Activated CD4-positive, alpha-beta memory T cell treated with anti-CD3 and anti-CD28 coated beads, Interleukin-2, amount 10 ng/mL, durations not matched to agents 7 days and 5 days (primary cell): ENCODE results near the gene ARHGAP26. TPM values are rescaled to one million over a fixed set of nuclear protein-coding genes. Genes with fewer than 3 reads are reported as not detected.
A peak's percentile ranks its signal among the peaks of the same experiment; 100 is the strongest.

Experiments used
- CTCF ChIA-PET: fragments of 350-600 bp; sonication (Branson Sonifier 250); formaldehyde crosslinking; loops from one replicate; lab custom pipeline; 2021; ENCODE audit warnings: antibody characterized with exemption, inconsistent platforms; lab: Charles Lee
- POLR2A ChIA-PET: fragments of 350-600 bp; sonication (Branson Sonifier 250); formaldehyde crosslinking; loops from one replicate; lab custom pipeline; 2021; ENCODE audit warnings: antibody characterized with exemption; lab: Charles Lee
- DNase-seq: peaks from one replicate; pipeline ENCODE4 v3.0.0-alpha.2; 2020
- H3K27ac Mint-ChIP-seq: one replicate; pipeline ENCODE4 v1.8.0; 2021; ENCODE audit warnings: mild to moderate bottlenecking, mixed read lengths
- H3K27me3 Mint-ChIP-seq: one replicate; pipeline ENCODE4 v1.8.0; 2021; ENCODE audit warnings: mixed read lengths
- H3K36me3 Mint-ChIP-seq: one replicate; pipeline ENCODE4 v1.8.0; 2021; ENCODE audit warnings: low read depth, mixed read lengths
- H3K4me1 Mint-ChIP-seq: one replicate; pipeline ENCODE4 v1.8.0; 2021; ENCODE audit warnings: mixed read lengths
- H3K4me3 Mint-ChIP-seq: one replicate; pipeline ENCODE4 v1.8.0; 2021; ENCODE audit warnings: mild to moderate bottlenecking, mixed read lengths
- H3K9me3 Mint-ChIP-seq: one replicate; pipeline ENCODE4 v1.8.0; 2021; ENCODE audit warnings: mixed read lengths
- total RNA-seq, 2 experiments: library from RNA; stranded (reverse); gene quantifications; one replicate each; pipeline ENCODE4 v1.2.3, GENCODE V29; 2021

ARHGAP26 gene
- total RNA-seq, 2 experiments from 2014 or later = 14.8 to 17.1 TPM

DNA sequence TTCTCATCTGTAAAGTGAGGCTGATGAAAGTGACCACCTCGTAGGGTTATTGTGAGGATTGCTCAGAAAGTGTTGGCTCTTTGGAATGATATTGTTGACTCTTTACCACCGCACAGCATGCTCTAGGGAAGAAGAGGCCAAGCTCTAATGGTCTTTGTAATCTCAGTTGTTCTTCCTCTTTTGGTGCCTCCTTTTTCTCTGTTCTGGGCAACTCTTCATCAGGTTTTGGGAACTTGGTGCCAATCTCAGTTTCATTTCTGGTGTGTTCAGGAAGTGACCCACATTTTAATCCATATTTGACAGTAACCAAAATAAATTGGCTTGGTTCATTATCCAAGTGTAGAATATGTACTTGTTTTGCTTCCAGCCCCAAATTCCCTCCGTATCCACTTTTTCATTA, 25.1 kb downstream of the ARHGAP26 start:
- DNase-seq = no peak
- Mint-ChIP-seq H3K36me3 (peaks cover 4% of the 10 kb centered on the region), H3K9me3 (no peaks in the 10 kb centered on the region), H3K4me3 (no peak overlapping the region), H3K4me1 (peaks cover 49% of the 10 kb centered on the region), H3K27me3 (no peaks in the 10 kb centered on the region), H3K27ac (no peak overlapping the region)
- CTCF ChIA-PET = interaction anchor here (0.7 kb wide), 1 partner anchor 82 kb away, joined by 3 read pairs; no protein-coding TSS in a partner anchor
- POLR2A ChIA-PET = no interaction called here

GRCh38 chr5:142796492-142797109, 26.4 kb downstream of the ARHGAP26 start:
- no peaks in the 10 kb centered on the region for H3K9me3 Mint-ChIP-seq
- no peaks in the 10 kb centered on the region for H3K27me3 Mint-ChIP-seq
- no peak overlapping the region for H3K27ac Mint-ChIP-seq
- H3K4me1 Mint-ChIP-seq = peaks cover 62% of the 10 kb centered on the region
- DNase-seq = no peak
- ChIA-PET CTCF (interaction anchor here (1.1 to 1.3 kb wide), 2 partner anchors 12 to 14 kb away, joined by 3 to 4 read pairs; no protein-coding TSS in a partner anchor), POLR2A (interaction anchor here (1.3 to 4.7 kb wide), 3 partner anchors 13 to 26 kb away, joined by 3 to 43 read pairs (median 8); partner anchors contain the start of gene ARHGAP26)
- H3K4me3 Mint-ChIP-seq = no peak overlapping the region
- H3K36me3 Mint-ChIP-seq = peaks cover 4% of the 10 kb centered on the region

GRCh38 chr5:142797420-142797819, 27.2 kb downstream of the ARHGAP26 start:
- CTCF ChIA-PET = interaction anchor here (0.8 to 2.1 kb wide), 5 partner anchors 13 to 99 kb away, joined by 3 to 9 read pairs (median 4); partner anchors contain the start of gene ARHGAP26
- no peak for DNase-seq
- H3K36me3 Mint-ChIP-seq = peaks cover 6% of the 10 kb centered on the region
- no peak overlapping the region for H3K27ac Mint-ChIP-seq
- H3K27me3 Mint-ChIP-seq = no peaks in the 10 kb centered on the region
- H3K4me3 Mint-ChIP-seq = no peak overlapping the region
- POLR2A ChIA-PET = interaction anchor here (1.3 to 4.7 kb wide), 3 partner anchors 14 to 27 kb away, joined by 3 to 43 read pairs (median 8); partner anchors contain the start of gene ARHGAP26
- no peaks in the 10 kb centered on the region for H3K9me3 Mint-ChIP-seq
- peaks cover 70% of the 10 kb centered on the region for H3K4me1 Mint-ChIP-seq

GRCh38 chr5:142798099-142798770, 28.1 kb downstream of the ARHGAP26 start:
- peaks cover 72% of the 10 kb centered on the region for H3K4me1 Mint-ChIP-seq
- peak; percentile 47 for DNase-seq
- peak overlapping the region; percentile 40 for H3K4me3 Mint-ChIP-seq
- peaks cover 6% of the 10 kb centered on the region for H3K36me3 Mint-ChIP-seq
- H3K27ac Mint-ChIP-seq = peak overlapping the region; percentile 77
- CTCF ChIA-PET = interaction anchor here (0.8 to 2.5 kb wide), 7 partner anchors 14 to 100 kb away, joined by 3 to 9 read pairs (median 4); partner anchors contain the start of gene ARHGAP26
- POLR2A ChIA-PET = interaction anchor here (0.9 to 4.7 kb wide), 7 partner anchors 11 to 65 kb away, joined by 3 to 43 read pairs (median 4); partner anchors contain the start of gene ARHGAP26
- no peaks in the 10 kb centered on the region for H3K9me3 Mint-ChIP-seq
- no peaks in the 10 kb centered on the region for H3K27me3 Mint-ChIP-seq

DNA sequence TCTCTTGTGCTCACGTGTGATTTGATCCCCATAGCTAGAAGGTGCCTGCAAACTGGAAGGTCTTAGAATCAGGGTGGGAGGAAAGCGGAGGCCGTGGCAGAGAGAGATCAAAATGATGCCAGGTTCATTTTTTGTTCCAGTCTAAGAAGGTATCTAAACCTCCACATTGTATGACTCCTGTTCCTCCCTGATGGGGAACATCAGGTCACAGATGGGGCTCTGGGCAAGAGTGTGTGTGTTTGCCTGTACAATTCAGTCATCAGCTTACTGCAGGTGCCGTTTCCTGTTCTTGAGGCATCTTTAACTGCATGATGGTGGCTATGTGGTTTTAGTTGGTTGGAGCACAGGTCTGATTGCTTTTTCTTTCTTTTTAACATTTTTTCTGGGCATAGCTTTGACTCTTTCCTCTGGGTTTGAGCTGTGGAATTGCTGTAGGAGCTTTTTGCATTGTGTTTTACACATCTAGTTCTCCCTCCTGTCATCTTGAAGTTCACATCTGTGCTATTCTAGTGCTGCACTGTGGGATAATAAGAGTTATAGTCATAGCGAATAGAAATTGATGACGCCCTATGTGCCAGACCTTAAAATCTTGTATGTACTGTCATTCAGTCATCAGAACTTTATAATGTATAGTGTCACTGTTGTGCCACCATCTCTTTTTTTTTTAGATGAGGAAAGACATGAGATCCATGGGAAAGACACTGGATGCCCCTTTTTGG, 30.8 kb downstream of the ARHGAP26 start:
- Mint-ChIP-seq H3K36me3 (peaks cover 2% of the 10 kb centered on the region), H3K27ac (peak overlapping the region; percentile 77), H3K9me3 (no peaks in the 10 kb centered on the region), H3K27me3 (no peaks in the 10 kb centered on the region), H3K4me3 (peak overlapping the region; percentile 48), H3K4me1 (peaks cover 60% of the 10 kb centered on the region)
- peak; percentile 65 for DNase-seq
- ChIA-PET CTCF (interaction anchor here (0.6 to 2.5 kb wide), 10 partner anchors 8 to 88 kb away, joined by 3 to 8 read pairs (median 6); partner anchors contain the start of gene ARHGAP26), POLR2A (interaction anchor here (1.0 to 4.7 kb wide), 8 partner anchors 17 to 44 kb away, joined by 3 to 43 read pairs (median 6); partner anchors contain the start of gene ARHGAP26)

DNA sequence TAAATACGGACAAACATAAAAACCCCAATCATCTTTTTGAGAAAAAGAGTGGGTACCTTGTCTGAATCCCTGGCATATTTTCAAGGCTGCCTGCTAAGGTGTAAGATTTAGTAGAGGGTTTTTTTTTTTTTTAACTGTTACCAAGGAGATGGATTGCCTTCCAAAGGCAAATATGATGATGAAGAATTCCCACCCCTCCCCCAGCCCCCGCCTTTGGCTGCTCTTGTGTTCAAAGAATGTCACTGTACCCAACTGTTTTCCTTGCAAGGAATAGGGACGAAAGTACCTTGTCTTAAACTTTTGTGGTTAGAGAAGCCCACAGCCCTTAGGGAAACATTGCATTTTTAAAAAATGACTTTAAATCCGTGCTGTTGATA, 31.3 kb downstream of the ARHGAP26 start:
- peaks cover 2% of the 10 kb centered on the region for H3K36me3 Mint-ChIP-seq
- POLR2A ChIA-PET = interaction anchor here (1.0 to 4.7 kb wide), 7 partner anchors 18 to 43 kb away, joined by 3 to 43 read pairs (median 8); partner anchors contain the start of gene ARHGAP26
- H3K4me3 Mint-ChIP-seq = no peak overlapping the region
- H3K27ac Mint-ChIP-seq = peak overlapping the region; percentile 77
- DNase-seq = no peak
- H3K27me3 Mint-ChIP-seq = no peaks in the 10 kb centered on the region
- H3K4me1 Mint-ChIP-seq = peaks cover 60% of the 10 kb centered on the region
- H3K9me3 Mint-ChIP-seq = no peaks in the 10 kb centered on the region
- CTCF ChIA-PET = interaction anchor here (1.0 to 2.3 kb wide), 5 partner anchors 17 to 88 kb away, joined by 3 to 8 read pairs (median 6); partner anchors contain the start of gene ARHGAP26

DNA sequence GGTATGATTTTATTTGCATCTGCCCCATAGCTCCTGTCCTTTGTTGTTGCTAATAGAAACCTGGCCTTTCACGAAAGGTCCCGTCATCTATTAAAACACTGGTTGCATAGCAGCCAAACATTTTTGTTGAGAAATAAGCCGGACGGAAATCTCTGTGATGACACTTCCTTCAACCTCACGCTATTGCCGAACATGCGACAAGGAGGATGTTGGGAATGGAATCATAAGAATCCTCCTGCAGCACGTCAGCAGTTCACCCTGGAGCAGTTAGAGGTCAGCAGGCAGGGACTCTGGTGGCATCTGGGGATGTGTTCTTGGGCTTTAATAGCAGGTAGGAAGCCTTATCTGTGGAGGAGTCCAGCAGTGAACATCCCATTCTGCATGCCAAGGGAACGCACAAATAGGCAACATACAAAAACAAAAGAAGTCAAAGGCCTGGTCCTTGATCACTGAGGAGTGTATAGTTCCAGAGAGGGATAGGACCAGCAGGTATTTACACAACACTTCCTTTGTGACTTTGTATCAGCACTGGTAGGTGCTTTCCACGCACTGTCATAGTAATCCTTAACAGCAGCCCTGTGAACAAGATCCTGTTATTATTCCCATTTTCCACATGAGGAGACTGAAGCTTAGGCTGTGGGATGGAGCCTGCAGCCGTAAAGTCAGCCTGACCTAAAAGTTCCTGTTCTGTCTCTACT, 33.4 kb downstream of the ARHGAP26 start:
- Mint-ChIP-seq H3K9me3 (no peaks in the 10 kb centered on the region), H3K4me1 (peaks cover 41% of the 10 kb centered on the region), H3K27ac (no peak overlapping the region), H3K4me3 (no peak overlapping the region), H3K27me3 (no peaks in the 10 kb centered on the region), H3K36me3 (peaks cover 2% of the 10 kb centered on the region)
- CTCF ChIA-PET = interaction anchor here (1.0 to 1.4 kb wide), 2 partner anchors 23 to 90 kb away, joined by 3 read pairs; no protein-coding TSS in a partner anchor
- POLR2A ChIA-PET = no interaction called here
- no peak for DNase-seq

- Mint-ChIP-seq H3K4me3 (no peak overlapping the region), H3K4me1 (peaks cover 31% of the 10 kb centered on the region), H3K27ac (no peak overlapping the region), H3K27me3 (no peaks in the 10 kb centered on the region), H3K9me3 (no peaks in the 10 kb centered on the region), H3K36me3 (peaks cover 2% of the 10 kb centered on the region)
- CTCF ChIA-PET = interaction anchor here (1.4 kb wide), 1 partner anchor 92 kb away, joined by 3 read pairs; no protein-coding TSS in a partner anchor
- POLR2A ChIA-PET = no interaction called here
- DNase-seq = no peak
Measured at GRCh38 chr5:142805339-142805738, 35.2 kb downstream of the ARHGAP26 start.

GRCh38 chr5:142806841-142807267, 36.7 kb downstream of the ARHGAP26 start:
- Mint-ChIP-seq H3K9me3 (no peaks in the 10 kb centered on the region), H3K27ac (no peak overlapping the region), H3K36me3 (peaks cover under 1% of the 10 kb centered on the region), H3K4me1 (peaks cover 16% of the 10 kb centered on the region), H3K27me3 (no peaks in the 10 kb centered on the region), H3K4me3 (no peak overlapping the region)
- DNase-seq = no peak
- POLR2A ChIA-PET = interaction anchor here (1.5 kb wide), 1 partner anchor 23 kb away, joined by 3 read pairs; no protein-coding TSS in a partner anchor
- CTCF ChIA-PET = no interaction called here

DNA sequence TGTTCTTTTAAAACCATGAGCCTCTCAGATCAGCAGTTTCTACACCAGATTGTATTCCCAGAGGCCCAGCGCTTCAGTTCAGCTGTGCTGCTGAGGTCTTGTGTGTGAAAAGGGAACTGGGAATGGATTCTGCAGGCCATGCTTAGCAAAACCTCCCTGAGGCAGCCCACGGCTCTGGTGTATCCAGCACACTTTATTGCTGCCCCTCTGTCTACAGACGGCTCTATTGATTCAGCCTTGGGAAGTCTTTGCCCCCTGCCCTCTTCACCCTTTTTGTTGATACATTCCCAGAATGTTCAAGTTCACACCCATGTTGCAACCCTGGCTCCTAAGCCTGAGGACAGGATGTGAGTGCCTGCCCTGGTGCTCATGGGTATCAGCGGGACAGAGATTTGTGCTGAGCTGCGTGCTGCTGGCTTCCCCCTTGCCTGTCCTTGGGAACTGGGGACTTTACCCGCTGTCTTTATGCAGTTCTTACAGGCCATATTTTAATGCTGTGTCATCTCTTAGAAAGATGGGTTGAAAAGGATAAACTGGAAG, 37.3 kb downstream of the ARHGAP26 start:
- H3K4me1 Mint-ChIP-seq = peaks cover 10% of the 10 kb centered on the region
- H3K27ac Mint-ChIP-seq = no peak overlapping the region
- no peaks in the 10 kb centered on the region for H3K27me3 Mint-ChIP-seq
- no peak overlapping the region for H3K4me3 Mint-ChIP-seq
- no peak for DNase-seq
- H3K36me3 Mint-ChIP-seq = no peaks in the 10 kb centered on the region
- CTCF ChIA-PET = interaction anchor here (0.6 kb wide), 1 partner anchor 271 kb away, joined by 4 read pairs; no protein-coding TSS in a partner anchor
- POLR2A ChIA-PET = interaction anchor here (1.5 kb wide), 1 partner anchor 24 kb away, joined by 3 read pairs; no protein-coding TSS in a partner anchor
- H3K9me3 Mint-ChIP-seq = no peaks in the 10 kb centered on the region

DNA sequence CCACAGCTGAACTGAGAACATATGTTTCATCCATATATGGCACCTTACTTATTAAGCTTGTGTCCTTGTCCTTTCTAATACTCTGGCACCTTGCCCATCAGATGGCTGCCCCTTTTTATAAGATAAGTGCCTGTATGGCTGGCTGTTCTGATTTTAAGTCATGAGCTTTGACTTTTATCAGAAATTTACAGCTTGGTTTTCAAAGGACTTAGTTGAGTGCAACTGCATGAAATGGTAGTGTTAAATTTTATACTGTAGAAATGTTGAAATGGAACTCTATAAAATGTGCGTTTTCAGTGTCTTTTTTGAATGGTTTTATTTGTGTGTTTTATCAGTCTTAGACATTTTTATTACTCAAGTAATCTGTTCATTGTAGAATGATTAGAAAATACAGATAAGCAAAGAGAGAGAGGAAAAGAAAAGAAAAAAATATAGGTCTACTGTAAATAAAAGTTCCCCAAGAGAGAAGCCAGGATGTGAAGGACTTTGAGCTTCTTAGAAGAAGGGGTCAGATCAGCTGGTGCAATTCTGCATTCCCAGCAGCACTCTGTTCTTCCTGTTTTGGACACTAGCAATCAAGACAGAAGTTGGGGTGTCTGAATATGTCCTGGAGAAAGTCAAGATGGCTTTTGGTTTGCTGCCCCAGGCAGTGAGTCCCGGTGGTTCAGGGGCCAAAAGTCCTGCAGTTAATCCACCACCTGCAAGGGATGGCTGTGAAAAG, 38.9 kb downstream of the ARHGAP26 start:
- ChIA-PET CTCF (interaction anchor here (1.0 to 1.6 kb wide), 3 partner anchors 9 to 71 kb away, joined by 3 to 7 read pairs (median 4); no protein-coding TSS in a partner anchor), POLR2A (no interaction called here)
- Mint-ChIP-seq H3K27ac (no peak overlapping the region), H3K27me3 (no peaks in the 10 kb centered on the region), H3K4me3 (no peak overlapping the region), H3K9me3 (no peaks in the 10 kb centered on the region), H3K4me1 (peaks cover 9% of the 10 kb centered on the region), H3K36me3 (no peaks in the 10 kb centered on the region)
- no peak for DNase-seq
